T-helper 1 cell treated with Interleukin-12 subunit alpha and Interleukin-12 subunit beta and Interleukin-4 antibody, amounts not matched to agents 30 μg/mL and 1 μg/mL, for 36 hours (primary cell): ENCODE measurements around the gene PPDPF.
A peak's percentile ranks its signal among the peaks of the same experiment; 100 is the strongest.
"Not testable (repeated sequence)": the region's sequence is repeated elsewhere in the genome, so short reads cannot be mapped to it uniquely, and the experiment has no call there.

Experiments used
- H3K27ac Mint-ChIP-seq: one replicate; pipeline ENCODE4 v1.8.0; 2021; ENCODE audit warnings: mild to moderate bottlenecking, mixed read lengths
- H3K27me3 Mint-ChIP-seq: one replicate; pipeline ENCODE4 v1.8.0; 2021; ENCODE audit warnings: low read depth, mixed read lengths
- H3K36me3 Mint-ChIP-seq: one replicate; pipeline ENCODE4 v1.8.0; 2021; ENCODE audit warnings: low read depth, mixed read lengths
- H3K4me1 Mint-ChIP-seq: one replicate; pipeline ENCODE4 v1.8.0; 2021; ENCODE audit warnings: low read depth, mixed read lengths
- H3K4me3 Mint-ChIP-seq: one replicate; pipeline ENCODE4 v1.8.0; 2021; ENCODE audit warnings: mild to moderate bottlenecking, moderate library complexity, mixed read lengths
- H3K9me3 Mint-ChIP-seq: one replicate; pipeline ENCODE4 v1.8.0; 2021; ENCODE audit warnings: mixed read lengths

PPDPF gene

DNA sequence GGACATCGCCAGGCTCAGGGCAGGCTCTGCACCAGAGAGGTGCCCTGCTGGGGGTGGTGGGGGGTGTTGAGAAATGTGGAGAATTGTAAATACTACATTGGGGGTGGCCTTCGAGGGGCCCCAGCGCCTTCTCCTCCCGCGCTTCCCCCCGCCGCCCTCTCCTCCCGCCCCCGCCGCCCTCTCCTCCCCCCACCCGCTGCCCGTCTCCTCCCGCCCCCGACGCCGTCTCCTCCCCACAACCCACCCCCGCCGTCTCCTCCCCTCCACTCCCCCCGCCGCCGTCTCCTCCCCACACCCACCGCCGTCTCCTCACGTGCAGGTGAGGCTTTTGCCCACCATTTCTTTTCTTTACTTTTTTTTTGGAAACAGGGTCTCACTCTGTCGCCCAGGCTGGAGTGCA lies 28.5 kb downstream of the PPDPF start:
- Mint-ChIP-seq H3K4me1 (peaks cover 8% of the 10 kb centered on the region), H3K4me3 (no peak overlapping the region), H3K36me3 (no peaks in the 10 kb centered on the region)

DNA sequence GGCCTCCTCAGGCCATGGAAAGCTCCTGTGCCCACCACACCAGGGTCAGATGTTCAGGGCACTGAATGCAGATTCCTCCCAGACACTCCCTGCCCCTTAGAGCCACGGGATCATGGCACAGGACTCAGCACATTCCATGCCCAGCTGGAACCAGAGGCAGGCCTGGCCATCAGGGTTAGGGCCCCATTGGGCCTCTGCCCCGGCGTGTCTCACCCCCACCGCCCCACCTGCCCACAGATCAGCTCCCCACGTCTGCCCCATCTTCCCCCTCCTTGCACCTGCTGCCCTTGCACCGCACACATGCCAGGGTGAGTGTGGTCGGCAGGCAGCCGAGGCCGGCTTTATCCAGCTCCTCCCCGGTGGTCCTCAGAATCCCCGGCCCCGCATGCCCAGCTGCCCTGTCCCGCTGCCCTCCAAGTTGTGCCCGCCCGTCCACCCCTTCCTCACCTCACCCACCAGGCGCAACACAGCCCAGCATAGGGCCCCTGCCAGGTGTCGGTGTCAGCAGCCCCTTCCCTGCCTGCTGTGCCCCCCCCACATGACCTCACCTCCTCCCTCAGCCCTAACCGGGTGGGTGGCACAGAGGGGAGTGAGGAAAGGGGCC lies 29.2 kb downstream of the PPDPF start:
- Mint-ChIP-seq H3K4me1 (peaks cover 8% of the 10 kb centered on the region), H3K27ac (no peak overlapping the region), H3K36me3 (no peaks in the 10 kb centered on the region), H3K27me3 (peaks cover 31% of the 10 kb centered on the region), H3K9me3 (no peaks in the 10 kb centered on the region), H3K4me3 (no peak overlapping the region)

More for the DNA sequence above, 28.5 kb downstream of the PPDPF start:
- Mint-ChIP-seq H3K27me3 (peaks cover 31% of the 10 kb centered on the region), H3K9me3 (no peaks in the 10 kb centered on the region), H3K27ac (no peak overlapping the region)

DNA sequence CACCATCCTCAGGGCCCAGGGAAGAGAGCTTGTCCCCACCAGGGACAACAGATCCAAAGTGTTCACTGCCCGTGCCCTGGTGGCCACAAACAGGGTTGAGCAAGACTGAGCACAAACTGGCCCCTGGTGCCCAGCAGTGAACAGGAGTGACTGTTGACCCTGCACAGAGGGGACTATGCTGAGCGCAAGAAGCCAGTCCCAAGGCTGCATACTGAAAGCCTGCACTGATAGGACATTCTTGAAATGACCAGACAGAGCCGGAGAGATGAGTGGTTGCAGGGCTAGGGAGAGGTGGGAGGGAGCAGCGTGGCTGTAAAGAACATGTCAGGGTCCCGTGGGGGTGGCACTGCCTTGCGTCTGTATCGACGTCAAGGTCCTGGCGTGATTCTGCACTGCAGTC lies 30.5 kb downstream of the PPDPF start:
- H3K9me3 Mint-ChIP-seq, result no peaks in the 10 kb centered on the region
- no peak overlapping the region for H3K4me3 Mint-ChIP-seq
- H3K4me1 Mint-ChIP-seq, result peaks cover 8% of the 10 kb centered on the region
- H3K36me3 Mint-ChIP-seq, result no peaks in the 10 kb centered on the region
- H3K27ac Mint-ChIP-seq, result peak overlapping the region; percentile 62
- H3K27me3 Mint-ChIP-seq, result peaks cover 27% of the 10 kb centered on the region

DNA sequence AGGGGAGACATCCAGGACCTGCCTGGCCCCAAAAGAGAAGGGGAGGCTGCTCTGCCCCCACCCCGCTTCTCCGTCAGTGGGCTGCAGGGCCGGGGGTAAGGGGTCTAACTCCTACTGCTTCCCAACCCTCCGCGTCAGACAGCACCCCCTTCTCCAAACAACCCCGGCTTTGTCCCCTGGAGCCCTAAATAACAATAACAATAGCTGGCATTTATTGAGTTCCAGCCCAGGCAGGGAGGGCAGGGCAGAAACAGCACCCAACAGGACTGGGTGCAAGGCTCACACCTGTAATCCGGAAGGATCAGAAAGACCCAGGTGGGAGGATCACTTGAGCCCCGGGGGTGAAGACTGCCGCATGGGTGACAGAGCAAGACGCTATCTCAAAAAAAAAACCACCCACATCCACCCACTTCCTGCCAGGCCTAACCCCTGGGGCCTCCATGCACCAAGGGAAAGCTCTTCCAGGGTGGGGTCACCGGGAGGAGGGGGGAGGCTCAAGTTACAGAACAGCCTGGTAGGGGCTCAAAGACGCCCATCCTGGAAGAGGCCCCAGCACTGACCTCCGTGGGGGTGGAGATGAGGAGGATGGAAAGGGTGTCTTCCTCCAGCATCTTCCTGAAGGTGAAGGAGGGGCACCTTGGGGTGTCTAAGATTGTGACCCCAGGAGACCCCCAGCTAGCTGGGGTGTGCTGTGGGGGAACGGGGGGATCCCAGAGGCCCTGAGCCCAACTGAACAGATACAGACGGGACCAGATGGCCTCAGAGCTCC lies 32.1 kb downstream of the PPDPF start:
- Mint-ChIP-seq H3K27me3 (peaks cover 27% of the 10 kb centered on the region), H3K27ac (peak overlapping the region; percentile 91), H3K4me1 (peaks cover 10% of the 10 kb centered on the region), H3K4me3 (peak overlapping the region; percentile 72), H3K9me3 (no peaks in the 10 kb centered on the region), H3K36me3 (peaks cover 3% of the 10 kb centered on the region)

DNA sequence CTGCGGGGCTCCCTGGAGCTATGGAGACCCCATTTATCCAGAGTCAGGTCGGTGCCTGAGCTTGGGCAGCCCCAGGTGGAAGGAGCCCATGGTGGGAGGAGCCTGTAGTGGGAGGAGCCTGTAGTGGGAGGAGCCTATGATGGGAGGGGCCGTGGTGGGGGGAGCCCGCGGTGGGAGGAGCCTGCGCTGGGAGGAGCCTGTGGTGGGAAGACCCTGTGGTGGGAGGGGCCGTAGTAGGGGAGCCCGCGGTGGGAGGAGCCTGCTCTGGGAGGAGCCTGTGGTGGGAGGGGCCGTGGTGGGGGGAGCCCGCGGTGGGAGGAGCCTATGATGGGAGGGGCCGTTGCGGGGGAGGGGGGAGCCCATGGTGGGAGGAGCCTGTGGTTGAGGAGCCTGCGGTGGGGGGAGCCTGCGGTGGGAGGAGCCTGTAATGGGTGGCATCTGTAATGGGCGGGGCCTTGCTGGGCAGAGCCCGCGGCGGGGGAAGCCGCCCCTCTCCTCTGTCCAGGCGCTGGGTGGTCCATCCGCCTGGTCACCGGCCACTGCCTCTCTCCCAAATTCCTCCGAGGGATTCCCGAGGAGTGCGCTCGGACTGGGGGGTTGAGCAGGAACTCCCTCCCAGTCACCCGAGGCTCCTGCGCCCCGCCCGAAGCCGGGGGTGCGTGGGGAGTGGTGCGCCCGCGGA lies 32.8 kb downstream of the PPDPF start:
- no peaks in the 10 kb centered on the region for H3K9me3 Mint-ChIP-seq
- peaks cover 10% of the 10 kb centered on the region for H3K4me1 Mint-ChIP-seq
- peak overlapping the region; percentile 91 for H3K27ac Mint-ChIP-seq
- peaks cover 4% of the 10 kb centered on the region for H3K36me3 Mint-ChIP-seq
- H3K27me3 Mint-ChIP-seq, result peaks cover 27% of the 10 kb centered on the region
- peak overlapping the region; percentile 72 for H3K4me3 Mint-ChIP-seq

DNA sequence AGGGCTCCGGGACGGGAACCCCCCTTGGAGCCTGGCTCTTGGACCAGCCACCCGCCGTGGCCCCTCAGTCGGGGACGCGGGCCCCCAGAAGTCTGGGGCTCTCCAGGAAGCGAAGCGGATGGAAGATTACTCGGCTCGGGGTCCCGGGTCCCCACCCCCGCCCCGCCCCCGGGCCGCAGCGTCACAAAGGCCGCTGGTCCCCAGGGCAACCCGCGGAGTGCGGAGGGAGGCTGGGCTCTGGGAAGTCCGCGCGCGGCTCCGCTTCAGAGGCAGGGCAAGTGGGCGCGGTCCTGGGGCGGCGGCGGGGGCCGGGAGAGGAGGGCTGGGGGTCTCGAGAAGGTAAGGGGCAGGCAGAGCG lies 33.3 kb downstream of the PPDPF start, which contains the start of gene FNDC11:
Gene FNDC11, plus strand, starts transcription at position 227 of the 358 bp plus-strand sequence. CDS start 1,505 bp downstream, outside the sequence.
- H3K27me3 Mint-ChIP-seq, result peaks cover 24% of the 10 kb centered on the region
- no peaks in the 10 kb centered on the region for H3K9me3 Mint-ChIP-seq
- H3K27ac Mint-ChIP-seq, result peak within 1 kb of the TSS; percentile 91
- peaks cover 4% of the 10 kb centered on the region for H3K36me3 Mint-ChIP-seq
- H3K4me1 Mint-ChIP-seq, result peaks cover 10% of the 10 kb centered on the region
- H3K4me3 Mint-ChIP-seq, result peak within 1 kb of the TSS; percentile 72

DNA sequence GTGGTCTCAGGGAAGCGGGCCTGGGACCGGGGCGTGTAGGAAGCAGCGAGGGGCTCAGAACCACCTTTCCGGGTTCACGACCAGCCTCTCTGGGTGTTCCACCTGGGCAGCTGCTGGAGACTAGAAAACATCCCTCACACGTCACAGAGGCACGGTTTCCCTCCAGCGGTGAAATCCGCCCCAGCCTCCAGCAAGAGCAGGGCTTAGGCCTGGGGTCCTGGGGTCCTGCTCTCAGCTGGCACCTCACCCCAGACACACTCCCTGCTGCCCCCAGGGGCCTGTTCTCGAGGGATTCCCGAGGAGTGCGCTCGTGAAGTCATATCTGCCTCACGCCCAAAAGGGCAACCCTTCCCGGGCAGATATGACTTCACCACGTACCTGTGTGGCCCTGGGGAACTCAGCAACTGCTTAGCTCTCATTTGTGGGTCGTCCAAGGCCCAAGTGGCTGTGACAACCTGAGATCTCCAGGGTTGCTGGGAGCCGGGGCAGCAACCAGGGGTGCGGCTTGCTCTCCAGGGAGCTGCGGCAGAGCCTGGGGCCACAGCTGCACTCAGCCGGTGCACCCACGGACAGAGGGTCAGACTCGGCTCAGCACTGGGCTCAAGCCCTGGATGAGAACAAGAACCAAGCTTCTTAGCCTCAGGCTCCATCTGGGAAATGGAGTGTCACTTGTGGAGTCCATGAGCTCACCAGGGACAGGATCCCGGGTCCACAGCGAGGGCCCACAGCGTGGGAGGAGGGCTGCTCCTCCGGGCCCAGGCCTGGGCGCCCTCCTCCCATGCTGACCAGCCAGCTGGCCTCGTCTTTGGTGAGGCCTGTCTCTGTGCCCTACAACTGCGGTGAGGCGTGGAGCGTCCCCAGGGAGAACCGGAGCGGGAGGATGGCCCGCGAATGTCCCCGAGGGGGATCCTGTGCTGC lies 34.1 kb downstream of the PPDPF start:
- Mint-ChIP-seq H3K36me3 (peaks cover 6% of the 10 kb centered on the region), H3K9me3 (no peaks in the 10 kb centered on the region), H3K27ac (no peak overlapping the region), H3K4me1 (peaks cover 10% of the 10 kb centered on the region), H3K27me3 (peaks cover 18% of the 10 kb centered on the region), H3K4me3 (peak overlapping the region; percentile 14)

DNA sequence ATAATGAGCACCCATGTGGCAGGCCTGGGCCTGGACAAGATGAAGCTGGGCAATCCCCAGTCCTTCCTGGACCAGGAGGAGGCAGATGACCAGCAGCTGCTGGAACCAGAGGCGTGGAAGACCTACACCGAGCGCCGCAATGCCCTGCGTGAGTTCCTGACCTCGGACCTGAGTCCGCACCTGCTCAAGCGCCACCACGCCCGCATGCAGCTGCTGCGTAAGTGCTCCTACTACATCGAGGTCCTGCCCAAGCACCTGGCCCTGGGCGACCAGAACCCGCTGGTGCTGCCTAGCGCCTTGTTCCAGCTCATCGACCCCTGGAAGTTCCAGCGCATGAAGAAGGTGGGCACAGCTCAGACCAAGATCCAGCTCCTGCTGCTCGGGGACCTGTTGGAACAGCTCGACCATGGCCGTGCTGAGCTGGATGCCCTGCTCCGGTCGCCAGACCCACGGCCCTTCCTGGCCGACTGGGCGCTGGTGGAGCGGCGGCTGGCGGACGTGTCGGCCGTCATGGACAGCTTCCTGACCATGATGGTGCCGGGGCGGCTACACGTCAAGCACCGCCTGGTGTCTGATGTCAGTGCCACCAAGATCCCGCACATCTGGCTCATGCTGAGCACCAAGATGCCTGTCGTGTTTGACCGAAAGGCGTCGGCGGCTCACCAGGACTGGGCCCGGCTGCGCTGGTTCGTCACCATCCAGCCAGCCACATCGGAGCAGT lies 35.3 kb downstream of the PPDPF start:
- H3K4me3 Mint-ChIP-seq, result no peak overlapping the region
- peaks cover 10% of the 10 kb centered on the region for H3K4me1 Mint-ChIP-seq
- H3K9me3 Mint-ChIP-seq, result no peaks in the 10 kb centered on the region
- peaks cover 9% of the 10 kb centered on the region for H3K27me3 Mint-ChIP-seq
- H3K27ac Mint-ChIP-seq, result no peak overlapping the region
- peaks cover 11% of the 10 kb centered on the region for H3K36me3 Mint-ChIP-seq

DNA sequence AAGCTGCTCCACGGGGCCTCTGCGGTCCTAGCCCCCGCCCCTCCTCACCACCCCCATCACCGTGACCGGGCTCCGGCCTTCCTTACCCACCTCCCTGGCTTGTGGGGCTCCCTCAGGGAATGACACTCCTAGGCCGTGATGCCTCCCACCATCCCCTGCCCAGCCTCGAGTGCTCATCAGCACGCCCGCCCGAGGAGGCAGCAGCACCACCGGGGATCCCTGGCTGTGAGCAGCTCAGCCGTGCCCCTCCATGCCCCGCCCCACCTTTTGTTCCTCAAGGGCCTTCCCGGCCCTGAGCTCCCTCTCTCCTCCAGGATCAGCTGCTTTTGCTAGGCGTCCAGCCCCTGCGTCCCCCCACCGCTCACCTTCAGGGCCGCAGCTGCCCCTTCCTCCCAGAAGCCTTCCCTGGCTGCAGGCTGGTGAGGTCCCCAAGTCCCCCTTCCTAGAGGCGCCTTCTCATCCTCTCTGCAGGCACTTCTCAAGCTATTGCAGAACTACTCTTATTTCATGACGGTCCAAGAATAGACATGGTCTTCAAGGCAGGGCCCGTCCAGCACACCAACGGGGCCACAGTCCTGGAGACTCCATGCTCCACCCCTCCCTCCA lies 36.4 kb downstream of the PPDPF start:
- Mint-ChIP-seq H3K36me3 (peaks cover 13% of the 10 kb centered on the region), H3K27ac (no peak overlapping the region), H3K4me3 (no peak overlapping the region), H3K4me1 (peaks cover 7% of the 10 kb centered on the region), H3K9me3 (no peaks in the 10 kb centered on the region), H3K27me3 (peaks cover 6% of the 10 kb centered on the region)

DNA sequence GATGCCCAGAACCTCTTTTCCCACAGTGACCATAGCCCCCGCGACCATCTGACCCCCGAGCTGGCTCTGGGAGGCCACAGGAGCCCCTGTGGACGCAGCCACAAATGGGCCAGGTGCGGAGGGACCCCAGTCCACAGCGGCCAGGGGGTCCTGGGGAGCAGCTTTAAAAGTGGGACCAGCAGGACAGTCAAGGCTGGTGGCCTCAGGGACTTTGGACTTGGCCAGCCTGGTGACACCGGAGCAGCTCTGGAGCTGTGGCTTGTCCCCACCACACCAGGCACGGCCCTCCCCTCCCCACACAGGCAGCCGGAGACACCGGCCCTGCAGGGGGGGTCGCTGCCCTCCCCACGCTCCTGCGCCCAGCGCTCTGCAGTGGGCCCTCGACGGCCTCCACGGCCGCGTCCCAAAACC lies 36.9 kb downstream of the PPDPF start:
- Mint-ChIP-seq H3K27me3 (peaks cover 5% of the 10 kb centered on the region), H3K9me3 (no peaks in the 10 kb centered on the region), H3K36me3 (peaks cover 13% of the 10 kb centered on the region), H3K4me1 (peaks cover 6% of the 10 kb centered on the region), H3K27ac (no peak overlapping the region), H3K4me3 (no peak overlapping the region)

DNA sequence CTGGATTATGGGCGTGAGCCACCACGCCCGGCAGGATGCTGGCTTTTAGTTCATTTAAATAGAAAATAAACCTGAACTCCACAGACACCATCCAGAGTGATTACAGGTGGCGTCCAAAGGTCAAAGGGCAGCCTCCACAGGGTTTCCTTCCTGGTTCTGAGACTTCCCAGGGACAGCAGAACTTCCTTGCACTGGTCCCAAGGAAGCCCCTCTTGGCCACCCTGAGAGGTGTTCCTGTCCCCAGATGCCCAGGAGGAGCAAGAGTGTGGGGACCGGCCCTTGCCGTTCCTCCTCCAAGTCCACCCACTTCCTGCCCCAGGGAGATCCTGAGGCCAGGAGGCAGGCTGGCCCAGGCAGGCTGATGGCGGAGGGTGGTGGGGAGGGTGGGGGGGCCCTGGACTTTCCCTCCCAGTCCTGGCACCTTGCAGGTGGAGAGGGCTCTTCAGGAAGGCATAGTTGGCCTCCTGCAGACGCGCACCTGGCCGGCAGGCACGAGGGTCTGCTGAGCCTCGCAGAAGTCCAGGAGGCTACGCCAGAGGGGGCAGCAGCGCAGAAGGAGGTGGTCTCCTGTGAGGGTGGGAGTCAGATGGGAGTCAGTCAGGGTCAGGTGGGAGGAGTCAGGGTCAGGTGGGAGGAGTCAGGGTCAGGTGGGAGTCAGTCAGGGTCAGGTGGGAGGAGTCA lies 38.4 kb downstream of the PPDPF start:
- Mint-ChIP-seq H3K27me3 (no peaks in the 10 kb centered on the region), H3K36me3 (peaks cover 13% of the 10 kb centered on the region), H3K4me3 (no peak overlapping the region), H3K9me3 (no peaks in the 10 kb centered on the region), H3K27ac (no peak overlapping the region), H3K4me1 (peaks cover 1% of the 10 kb centered on the region)

DNA sequence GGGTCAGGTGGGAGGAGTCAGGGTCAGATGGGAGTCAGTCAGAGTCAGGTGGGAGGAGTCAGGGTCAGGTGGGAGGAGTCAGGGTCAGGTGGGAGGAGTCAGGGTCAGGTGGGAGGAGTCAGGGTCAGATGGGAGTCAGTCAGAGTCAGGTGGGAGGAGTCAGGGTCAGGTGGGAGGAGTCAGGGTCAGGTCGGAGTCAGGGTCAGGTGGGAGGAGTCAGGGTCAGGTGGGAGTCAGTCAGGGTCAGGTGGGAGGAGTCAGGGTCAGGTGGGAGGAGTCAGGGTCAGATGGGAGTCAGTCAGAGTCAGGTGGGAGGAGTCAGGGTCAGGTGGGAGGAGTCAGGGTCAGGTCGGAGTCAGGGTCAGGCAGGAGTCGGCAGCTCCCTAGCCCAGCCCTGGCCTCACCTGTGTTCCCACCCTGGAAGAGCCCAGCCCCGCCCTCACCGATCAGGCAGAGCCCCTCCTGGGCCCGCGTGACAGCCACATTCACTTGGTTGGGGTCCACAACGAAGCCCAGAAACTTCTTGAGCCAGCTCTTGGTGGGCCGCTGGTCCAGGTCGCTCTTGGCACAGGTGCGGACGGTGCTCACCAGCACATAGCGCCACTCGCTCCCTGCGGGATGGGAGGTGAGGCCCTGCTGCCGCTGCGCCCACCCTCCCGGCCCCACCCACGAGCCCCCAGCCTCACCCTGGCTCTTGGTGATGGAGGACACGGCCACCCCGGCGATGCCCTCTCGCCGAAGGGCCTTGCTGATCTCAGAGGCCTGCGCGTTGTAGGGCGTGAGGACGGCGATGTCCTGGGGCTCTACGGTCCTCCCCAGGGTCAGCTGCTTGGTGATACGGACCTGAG lies 39.1 kb downstream of the PPDPF start:
- H3K4me1 Mint-ChIP-seq, H3K4me3 Mint-ChIP-seq, H3K9me3 Mint-ChIP-seq, H3K27ac Mint-ChIP-seq, H3K27me3 Mint-ChIP-seq: not testable (repeated sequence)
- peaks cover 15% of the 10 kb centered on the region for H3K36me3 Mint-ChIP-seq
